Cortex of kidney (tissue), 1 donor: ENCODE measurements around the gene CEP192.

Experiments
- DNase-seq: peaks from one replicate; lab custom pipeline; 2025; lab: John Stamatoyannopoulos, UW

The CEP192 gene

DNA sequence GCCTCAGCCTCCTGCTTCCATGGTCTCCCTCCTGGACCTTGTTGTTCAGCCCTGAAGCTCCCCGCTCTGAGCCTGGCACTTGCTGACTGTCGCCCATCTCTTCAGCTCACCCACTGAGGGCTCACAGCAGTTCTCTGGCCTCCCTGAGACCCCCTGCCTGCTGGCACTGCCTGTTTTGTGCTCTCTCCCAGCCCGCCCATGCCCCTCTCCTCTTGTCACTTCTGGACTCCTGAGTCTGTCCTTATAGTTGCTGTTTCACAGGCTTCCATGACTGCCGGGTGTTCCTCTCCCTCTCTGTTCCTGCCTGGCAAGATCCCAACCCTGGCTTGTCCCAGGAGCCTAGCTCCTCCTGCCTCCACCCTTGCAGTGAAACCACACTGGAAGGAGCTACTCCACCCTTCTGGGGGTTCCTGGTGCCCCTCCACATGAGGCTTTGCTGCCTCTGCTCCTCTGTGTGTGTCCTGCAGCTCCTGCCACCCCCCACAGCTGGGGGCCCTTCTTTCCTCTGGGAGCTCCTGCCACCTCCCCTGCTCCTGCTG, 110.6 kb downstream of the CEP192 start:
- no peak for DNase-seq

GRCh38 chr18:13103366-13103765, 112.2 kb downstream of the CEP192 start:
- no peak for DNase-seq

- DNase-seq: no peak
Measured at GRCh38 chr18:13105059-13105458, 113.9 kb downstream of the CEP192 start.

DNA sequence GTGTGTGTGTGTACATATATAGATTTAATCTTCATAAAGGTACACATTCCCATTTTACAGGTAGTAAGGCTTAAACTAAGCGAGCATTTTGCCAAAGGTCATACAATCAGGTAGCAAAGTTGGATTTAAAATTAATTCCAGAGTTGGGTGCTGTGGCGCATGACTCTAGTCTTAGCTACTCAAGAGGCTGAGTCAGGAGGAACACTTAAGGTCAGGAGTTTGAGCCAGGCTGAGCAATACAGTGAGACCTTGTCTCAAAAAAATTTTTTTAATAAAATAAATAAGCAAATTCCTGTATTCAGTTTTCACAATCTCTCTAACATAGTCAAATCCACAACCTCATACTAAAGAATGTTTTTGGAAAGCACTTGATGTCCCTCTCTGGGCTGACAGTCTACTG, 115.9 kb downstream of the CEP192 start:
- no peak for DNase-seq

- DNase-seq: no peak
Measured at GRCh38 chr18:13108330-13108729, 117.2 kb downstream of the CEP192 start.

GRCh38 chr18:13110559-13110958, 119.4 kb downstream of the CEP192 start:
- no peak for DNase-seq

DNA sequence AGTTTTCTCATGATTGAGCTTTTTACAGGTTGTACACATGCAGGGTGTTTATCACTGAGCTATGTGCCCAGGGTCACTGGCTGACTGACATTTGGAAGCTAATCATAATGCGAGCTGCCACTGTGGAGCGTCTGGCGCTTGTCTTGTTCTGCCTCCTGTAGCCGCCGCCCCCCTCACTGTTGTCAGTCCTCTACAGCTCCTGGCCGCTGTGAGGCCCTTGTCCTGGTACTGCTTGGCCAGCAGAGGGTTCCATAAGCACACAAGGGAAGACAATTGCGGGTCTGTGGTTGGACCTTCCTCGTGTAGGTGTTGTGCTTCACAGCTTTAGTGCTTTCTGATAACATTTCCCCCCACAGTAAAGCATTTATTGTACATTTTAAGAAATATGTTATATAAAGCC, 121.8 kb downstream of the CEP192 start:
- DNase-seq: no peak

- DNase-seq: no peak
Measured at GRCh38 chr18:13120255-13120654, 129.1 kb downstream of the CEP192 start.

DNA sequence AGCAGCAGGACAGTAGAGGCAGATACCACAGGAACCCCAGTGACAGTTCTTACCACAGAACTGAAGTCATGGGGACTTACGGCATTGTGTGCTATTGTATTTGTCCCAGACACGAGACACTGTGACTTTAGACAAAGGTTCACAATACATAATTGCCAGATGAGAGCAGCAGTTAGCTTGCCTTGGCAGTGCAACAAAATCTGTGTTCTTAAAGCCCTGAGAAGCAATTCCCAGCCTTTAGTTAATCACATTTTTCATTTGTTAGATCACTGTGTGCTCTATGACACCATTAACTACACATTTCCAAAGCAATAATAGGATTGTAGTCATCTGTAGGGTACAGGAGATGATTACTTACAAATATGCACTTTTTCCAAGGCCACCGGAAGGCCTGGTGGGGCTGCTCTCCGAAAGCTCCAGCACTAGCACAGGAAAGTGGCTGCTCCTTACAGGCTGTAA, 129.8 kb downstream of the CEP192 start:
- DNase-seq: no peak

- no peak for DNase-seq
Measured at GRCh38 chr18:13124411-13124810, 133.2 kb downstream of the CEP192 start.

DNA sequence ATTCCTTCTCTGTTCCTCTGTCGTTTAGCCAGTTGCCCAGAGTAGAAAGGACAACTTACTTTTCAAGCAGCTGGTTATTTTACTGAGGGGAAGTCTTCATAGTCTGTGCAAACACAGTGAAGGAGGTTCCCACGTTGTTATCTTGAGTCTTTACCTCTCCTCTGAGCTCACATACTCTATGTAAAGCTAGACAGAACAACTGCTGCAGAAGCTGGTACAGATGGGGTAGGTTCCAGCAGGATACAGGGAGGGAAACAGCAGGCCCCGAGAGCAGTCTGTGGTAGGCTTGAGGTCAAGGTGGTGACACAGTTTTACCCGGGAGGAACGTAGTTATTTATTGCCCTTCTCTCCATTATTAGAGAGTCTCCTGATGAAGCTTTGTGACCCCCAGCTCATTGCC, 134.0 kb downstream of the CEP192 start:
- no peak for DNase-seq

DNA sequence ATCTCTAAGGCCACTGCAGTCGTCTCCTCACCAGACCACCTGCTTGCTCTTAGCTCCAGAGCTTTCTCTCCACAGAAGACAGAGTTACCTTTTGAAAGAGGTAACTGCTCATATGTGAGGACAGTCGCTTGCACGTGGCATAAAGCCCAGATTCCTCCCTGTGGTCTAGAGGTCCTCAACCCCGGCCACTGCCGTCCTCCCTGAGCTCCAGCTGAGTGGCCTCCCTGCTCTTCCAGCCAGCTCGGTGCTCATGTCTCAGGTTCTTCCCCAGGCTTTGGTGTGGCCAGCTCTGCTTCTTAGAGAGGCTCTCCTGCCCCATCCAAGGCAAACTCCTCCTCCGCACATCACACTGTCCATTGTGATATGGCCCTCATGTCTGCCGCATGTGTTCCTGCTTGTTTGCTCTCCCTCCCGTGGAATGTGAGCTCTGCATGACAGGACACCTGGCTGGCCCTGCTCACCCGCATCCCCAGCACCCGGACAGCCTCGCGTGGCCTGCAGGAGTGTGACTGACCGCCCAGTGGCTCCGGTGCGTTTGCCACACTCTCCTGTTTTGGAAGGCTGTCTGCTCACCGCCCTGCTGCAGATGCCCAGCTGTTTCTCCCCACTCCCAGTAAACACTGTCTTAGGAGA, 135.9 kb downstream of the CEP192 start:
- DNase-seq: no peak

GRCh38 chr18:13131283-13131682, 140.1 kb downstream of the CEP192 start:
- DNase-seq: no peak

- no peak for DNase-seq
Measured at GRCh38 chr18:13134551-13135401, 143.6 kb downstream of the CEP192 start.

- DNase-seq: no peak
Measured at GRCh38 chr18:13136056-13136903, 145.1 kb downstream of the CEP192 start.

- no peak for DNase-seq
Measured at GRCh38 chr18:13136904-13137669, 145.9 kb downstream of the CEP192 start.

DNA sequence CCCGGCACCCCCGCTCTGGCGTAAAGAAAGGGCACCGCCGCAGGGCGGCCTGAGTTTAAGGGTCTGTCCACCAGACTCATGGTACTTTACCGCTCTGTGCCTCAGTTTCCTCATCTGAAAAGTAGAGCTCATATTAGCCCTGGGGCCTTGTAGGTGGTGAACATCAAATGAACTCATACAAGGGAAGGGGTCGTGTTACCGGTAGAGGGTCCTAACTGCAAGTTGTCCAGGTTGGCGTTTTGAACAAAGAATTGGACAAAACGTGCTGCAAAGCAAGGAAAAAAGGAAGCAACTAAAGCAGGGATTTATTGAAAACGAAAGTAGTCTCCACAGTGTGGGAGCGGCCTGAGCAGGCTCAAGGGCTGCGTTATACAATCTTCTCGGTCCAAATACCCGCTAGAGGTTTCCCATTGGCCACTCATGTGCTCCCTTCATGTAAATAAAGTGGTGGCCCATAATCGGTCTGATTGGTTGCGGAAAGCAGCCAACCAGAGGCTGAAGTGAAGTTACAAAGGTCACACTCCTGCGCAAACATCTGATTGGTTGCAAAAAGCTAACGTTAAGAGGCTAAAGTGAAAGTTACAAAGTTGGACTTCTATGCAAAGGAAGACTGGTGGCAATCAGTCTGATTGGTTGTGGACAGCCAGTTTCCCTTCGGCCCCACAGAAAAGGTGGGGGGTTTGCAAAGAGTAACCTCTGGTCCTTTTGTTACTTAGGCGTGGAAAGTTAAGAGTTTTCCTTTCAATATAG, 146.7 kb downstream of the CEP192 start:
- DNase-seq: no peak

- DNase-seq: no peak
Measured at GRCh38 chr18:13138420-13139139, 147.4 kb downstream of the CEP192 start.

DNA sequence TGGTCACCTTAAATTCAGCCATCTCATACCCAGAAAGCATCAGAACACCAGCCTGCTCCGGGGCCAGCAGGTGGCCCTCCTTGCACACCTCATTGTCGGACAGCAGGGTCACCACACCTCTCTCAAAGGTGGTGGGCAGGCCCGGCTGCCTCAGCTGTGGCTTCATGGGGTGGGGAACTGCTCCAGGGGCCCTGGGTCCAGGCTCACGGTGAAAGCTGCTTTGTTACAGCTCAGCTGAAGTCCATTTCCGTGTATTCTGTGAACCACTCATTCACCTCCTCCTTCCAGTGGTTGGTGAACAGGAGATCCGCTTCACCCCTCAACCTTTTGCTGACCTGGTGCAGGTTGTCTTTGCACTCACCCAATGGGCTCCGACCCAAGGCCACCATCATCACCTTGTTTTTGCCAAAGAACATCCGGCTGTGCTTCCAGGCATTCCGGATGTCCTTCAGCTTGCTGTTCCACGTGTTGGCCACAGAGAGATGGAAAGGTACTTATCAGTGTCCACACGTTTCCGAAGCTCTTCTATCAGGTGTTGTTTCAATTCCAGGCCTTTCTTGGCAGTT, 148.8 kb downstream of the CEP192 start:
- no peak for DNase-seq

- no peak for DNase-seq
Measured at GRCh38 chr18:13141209-13141608, 150.0 kb downstream of the CEP192 start.
